A673 (cell line): ENCODE results near the gene ZMYND11. TPM values are rescaled to one million over a fixed set of nuclear protein-coding genes. Genes with fewer than 3 reads are reported as not detected.
"Not testable (repeated sequence)": the region's sequence is repeated elsewhere in the genome, so short reads cannot be mapped to it uniquely, and the experiment has no call there.

Source experiments
- BruUV-seq: library from RNA; stranded (reverse); fragments of 400-500 nt; replicated peaks from 2 replicates; lab custom pipeline; 2021; lab: Mats Ljungman, UMichigan
- CTCF ChIA-PET: fragments of 300-600 bp; sonication (Branson Sonifier 250); formaldehyde crosslinking; loops from one replicate; lab custom pipeline; 2022; ENCODE audit warnings: antibody characterized with exemption; lab: Charles Lee
- POLR2A ChIA-PET: fragments of 300-600 bp; sonication (Branson Sonifier 250); formaldehyde crosslinking; loops from one replicate; lab custom pipeline; 2022; ENCODE audit warnings: antibody characterized with exemption; ENCODE audit not compliant: low non-redundant PET; lab: Charles Lee
- DNase-seq: peaks from one replicate; pipeline ENCODE4 v3.0.0-alpha.2; 2015; ENCODE audit warnings: low spot score
- H3K27ac ChIP-seq: fragments of 200-600 bp; sonication (generic); 2 replicates; pipeline ENCODE4 v1.5.1; 2016; ENCODE audit warnings: mixed run types, low read depth, mild to moderate bottlenecking, mixed read lengths, antibody characterized with exemption, low read length; ENCODE audit not compliant: poor library complexity, severe bottlenecking
- H3K27me3 ChIP-seq: fragments of 200-600 bp; sonication (generic); replicated peaks from 2 replicates; pipeline ENCODE4 v1.6.1; 2017; ENCODE audit warnings: mixed run types, low read depth, mild to moderate bottlenecking, mixed read lengths, antibody characterized with exemption, low read length; ENCODE audit not compliant: insufficient read depth, poor library complexity
- H3K36me3 ChIP-seq: fragments of 200-600 bp; sonication (generic); 2 replicates; pipeline ENCODE4 v1.6.1; 2016; ENCODE audit warnings: mixed run types, mild to moderate bottlenecking, mixed read lengths, antibody characterized with exemption, low read length; ENCODE audit not compliant: insufficient read depth, poor library complexity, severe bottlenecking
- H3K4me1 ChIP-seq: fragments of 200-600 bp; sonication (generic); 2 replicates; pipeline ENCODE4 v1.6.1; 2017; ENCODE audit warnings: mixed run types, mild to moderate bottlenecking, mixed read lengths, antibody characterized with exemption, low read length; ENCODE audit not compliant: insufficient read depth, poor library complexity, severe bottlenecking
- H3K4me3 ChIP-seq: fragments of 200-600 bp; sonication (generic); 2 replicates; pipeline ENCODE4 v1.5.1; 2016; ENCODE audit warnings: low read depth, mixed run types, mild to moderate bottlenecking, mixed read lengths, low read length; ENCODE audit not compliant: poor library complexity, severe bottlenecking
- H3K9me3 ChIP-seq: fragments of 200-600 bp; sonication (generic); 2 replicates; pipeline ENCODE4 v1.6.1; 2016; ENCODE audit warnings: mixed run types, low read depth, mild to moderate bottlenecking, mixed read lengths, antibody characterized with exemption, low read length; ENCODE audit not compliant: poor library complexity, severe bottlenecking
- CTCF ChIP-seq: fragments of 300-800, 200-600 bp; sonication (generic); conservative IDR thresholded peaks from 2 replicates; pipeline ENCODE4 v1.5.1; 2017; ENCODE audit warnings: low read depth, mild to moderate bottlenecking, antibody characterized with exemption, low read length, moderate library complexity, mixed read lengths
- EZH2 ChIP-seq: fragments of 200-600 bp; sonication (generic); IDR thresholded peaks from 2 replicates; pipeline ENCODE4 v1.6.1; 2017; ENCODE audit warnings: borderline replicate concordance, low read depth, mild to moderate bottlenecking, mixed read lengths, antibody characterized with exemption, low read length; ENCODE audit not compliant: poor library complexity, severe bottlenecking
- intact Hi-C: fragments of 100-400 bp; cut with micrococcal nuclease; formaldehyde crosslinking; loops from one replicate; pipeline ENCODE4 v1.10.0; 2022; ENCODE audit not compliant: unreplicated experiment
- total RNA-seq: library from RNA; stranded (reverse); gene quantifications from 2 replicates; pipeline ENCODE4 v1.2.3, GENCODE V29; 2021

Gene ZMYND11
- total RNA-seq, 1 experiment from 2014 or later, result 82.8 TPM

GRCh38 chr10:299512-299911 lies 164.3 kb downstream of the ZMYND11 start:
- TF ChIP-seq CTCF (no peak), EZH2 (no peak)
- Histone ChIP-seq H3K27me3 (no peaks in the 10 kb centered on the region), H3K27ac (no peak overlapping the region), H3K4me1 (peaks cover 7% of the 10 kb centered on the region), H3K36me3 (no peaks in the 10 kb centered on the region), H3K4me3 (no peak overlapping the region), H3K9me3 (no peaks in the 10 kb centered on the region)
- DNase-seq, result no peak
- BruUV-seq, result no TSS peak
- CTCF ChIA-PET, result no interaction called here
- intact Hi-C loops, result no loop called here
- POLR2A ChIA-PET, result no interaction called here

DNA sequence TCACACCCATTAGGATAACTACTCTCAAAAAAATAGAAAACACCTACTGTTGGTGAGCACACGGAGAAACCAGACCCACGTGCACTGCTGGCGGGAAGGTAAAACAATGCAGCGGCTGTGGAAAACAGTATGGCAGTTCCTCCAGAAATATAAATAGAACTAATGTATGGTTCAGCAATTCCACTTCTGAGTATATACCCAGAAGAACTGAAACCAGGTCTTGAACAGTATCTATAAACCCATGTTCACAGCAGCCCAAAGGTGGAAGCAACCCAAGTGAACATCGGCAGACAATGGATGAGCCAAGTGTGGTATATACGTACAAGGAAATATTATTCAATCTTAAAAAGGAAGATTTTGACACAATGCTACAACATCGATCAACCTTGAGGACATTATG lies 164.7 kb downstream of the ZMYND11 start:
- intact Hi-C loops, result no loop called here
- H3K4me3 ChIP-seq, result no peak overlapping the region
- no peak overlapping the region for H3K27ac ChIP-seq
- TF ChIP-seq CTCF (no peak), EZH2 (no peak)
- POLR2A ChIA-PET, result no interaction called here
- no peaks in the 10 kb centered on the region for H3K36me3 ChIP-seq
- no peak for DNase-seq
- no peaks in the 10 kb centered on the region for H3K27me3 ChIP-seq
- CTCF ChIA-PET, result no interaction called here
- no peaks in the 10 kb centered on the region for H3K9me3 ChIP-seq
- peaks cover 7% of the 10 kb centered on the region for H3K4me1 ChIP-seq
- no TSS peak for BruUV-seq

GRCh38 chr10:300580-300979 lies 165.3 kb downstream of the ZMYND11 start:
- H3K4me3 ChIP-seq, H3K9me3 ChIP-seq, intact Hi-C loops, H3K36me3 ChIP-seq, DNase-seq, H3K27ac ChIP-seq, POLR2A ChIA-PET, H3K27me3 ChIP-seq, CTCF ChIA-PET, BruUV-seq: not testable (repeated sequence)
- peaks cover 11% of the 10 kb centered on the region for H3K4me1 ChIP-seq

- TF ChIP-seq EZH2 (no peak), CTCF (no peak)
- intact Hi-C loops, result no loop called here
- DNase-seq, result no peak
- Histone ChIP-seq H3K27me3 (no peaks in the 10 kb centered on the region), H3K27ac (no peak overlapping the region), H3K36me3 (no peaks in the 10 kb centered on the region), H3K4me1 (peaks cover 21% of the 10 kb centered on the region), H3K9me3 (no peaks in the 10 kb centered on the region), H3K4me3 (no peak overlapping the region)
- POLR2A ChIA-PET, result no interaction called here
- BruUV-seq, result no TSS peak
- CTCF ChIA-PET, result no interaction called here
These were observed 166.3 kb downstream of the ZMYND11 start for GRCh38 chr10:301536-301935.
